H1 (cell line): ENCODE measurements around the gene TRIM44. TPM values are rescaled to one million over a fixed set of nuclear protein-coding genes. Genes with fewer than 3 reads are reported as not detected.

Experiments
- CBX5 ChIP-seq: fragments of 300-800, 300-1000 bp; sonication (generic); IDR thresholded peaks from 2 replicates; pipeline ENCODE4 v1.7.1; 2016; ENCODE audit warnings: antibody characterized with exemption, low read length, low read depth
- CHD7 ChIP-seq: fragments of 300-600 bp; sonication (generic); IDR thresholded peaks from 2 replicates; pipeline ENCODE4 v1.7.1; 2012; ENCODE audit warnings: low read length, moderate library complexity, mild to moderate bottlenecking, inconsistent platforms; ENCODE audit not compliant: insufficient replicate concordance
- GTF2F1 ChIP-seq: IDR thresholded peaks from 2 replicates; pipeline ENCODE4 v1.6.1; 2012; ENCODE audit warnings: low read depth, low read length, improper control_type of control experiment, borderline replicate concordance
- KDM4A ChIP-seq: IDR thresholded peaks from one replicate; pipeline ENCODE4 v1.7.1; 2012; ENCODE audit warnings: low read depth, mild to moderate bottlenecking, moderate library complexity, low read length, inconsistent platforms; ENCODE audit not compliant: severe bottlenecking
- PHF8 ChIP-seq: fragments of 200-600 bp; sonication (generic); conservative IDR thresholded peaks from 2 replicates; pipeline ENCODE4 v1.7.1; 2012; ENCODE audit warnings: low read depth, mild to moderate bottlenecking, inconsistent platforms, low read length, moderate library complexity
- RBBP5 ChIP-seq: IDR thresholded peaks from 2 replicates; pipeline ENCODE4 v1.7.1; 2012; ENCODE audit warnings: low read depth, mild to moderate bottlenecking, inconsistent platforms, low read length, moderate library complexity, borderline replicate concordance
- SAP30 ChIP-seq: fragments of 300-600 bp; sonication (generic); IDR thresholded peaks from 2 replicates; pipeline ENCODE4 v1.7.1; 2012; ENCODE audit warnings: low read length, moderate library complexity, mild to moderate bottlenecking, inconsistent platforms; ENCODE audit not compliant: insufficient read depth, insufficient replicate concordance
- SIX5 ChIP-seq: IDR thresholded peaks from 2 replicates; pipeline ENCODE4 v1.6.1; 2011; ENCODE audit warnings: mild to moderate bottlenecking, low read depth, low read length
- TCF12 ChIP-seq: IDR thresholded peaks from 2 replicates; pipeline ENCODE4 v1.6.1; 2011; ENCODE audit warnings: low read depth, mild to moderate bottlenecking, low read length
- USF2 ChIP-seq: IDR thresholded peaks from 2 replicates; pipeline ENCODE4 v1.6.1; 2011; ENCODE audit warnings: low read length, improper control_type of control experiment
- polyA plus RNA-seq, 7 experiments: library from polyadenylated mRNA; depleted of rRNA in 3 of 7; stranded (reverse) in 5 of 7; unstranded in 2 of 7; fragments of >200 nt in 5 of 7; fragments of 200-250 nt in 2 of 7; gene quantifications; 1 replicate in 5 of 7; 2 replicates in 1 of 7; 4 replicates in 1 of 7; pipeline versions ENCODE4 v1.2.1 to v1.2.3, GENCODE V29; 2011 to 2013; ENCODE audit warnings: missing spikeins in 2 of 7, mixed read lengths in 2 of 7
- total RNA-seq: library from RNA; stranded (reverse); fragmentation: NEBNext Ultra II Directional; extraction: Animal tissue kit (Norgen Biotek cat#: 25700); gene quantifications from 2 replicates; pipeline ENCODE4 v1.2.1, GENCODE V29; 2021

Gene TRIM44
- total and polyA plus RNA-seq, 2 of the 8 experiments (the other 6 are each of a cell fraction or from before 2014, with no cell fraction given), result 13.9 to 34.4 TPM

GRCh38 chr11:35661534-35661933 lies 1.0 kb upstream of the TRIM44 start (continued):
- no peak for TF ChIP-seq CHD7
- TF ChIP-seq PHF8, result no peak
- TF ChIP-seq SAP30, result no peak
- TF ChIP-seq SIX5, result no peak
- TF ChIP-seq KDM4A, result no peak
- no peak for TF ChIP-seq TCF12
- no peak for TF ChIP-seq USF2
- no peak for TF ChIP-seq RBBP5
- TF ChIP-seq GTF2F1, result no peak
- TF ChIP-seq CBX5, result no peak
- TF ChIP-seq, all 59 proteins: peak for 0
